ENCODE measurements around the gene THRB. TPM values are rescaled to one million over a fixed set of nuclear protein-coding genes. Genes with fewer than 3 reads are reported as not detected.

The THRB gene
- total RNA-seq, 4 donors from 2014 or later = 19.8 to 25.8 (median 23.4) TPM

- no peak for DNase-seq (ENCODE audit: low spot score in 2 of 2)
- no peak for TF ChIP-seq CTCF (IDR thresholded peaks at IDR 0.05)
- TF ChIP-seq POLR2A (IDR thresholded peaks at IDR 0.05) = no peak
- intact Hi-C loops (cut with DNase I; ENCODE audit: low total_unique reads) = no loop called here
- 86 to 87% methylated on average over 1 of the region's 1 CpG for WGBS, 2 donors
- H3K4me3 ChIP-seq (ENCODE audit: low read depth, poor library complexity, severe bottlenecking) = no peak overlapping the region
These were observed 295.9 kb downstream of the THRB start for GRCh38 chr3:24198728-24199127.

- intact Hi-C loops (cut with DNase I; ENCODE audit: low total_unique reads) = no loop called here
- TF ChIP-seq CTCF (IDR thresholded peaks at IDR 0.05) = no peak
- TF ChIP-seq POLR2A (IDR thresholded peaks at IDR 0.05) = no peak
- H3K4me3 ChIP-seq (ENCODE audit: low read depth, poor library complexity, severe bottlenecking) = no peak overlapping the region
- 94 to 97% methylated on average over 5 of the region's 5 CpGs for WGBS, 2 donors
- no peak for DNase-seq (ENCODE audit: low spot score in 2 of 2)
These were observed 296.8 kb downstream of the THRB start for GRCh38 chr3:24197809-24198208.

- no peak overlapping the region for H3K4me3 ChIP-seq (ENCODE audit: low read depth, poor library complexity, severe bottlenecking)
- DNase-seq (ENCODE audit: low spot score in 2 of 2) = no peak
- intact Hi-C loops (cut with DNase I; ENCODE audit: low total_unique reads) = no loop called here
- TF ChIP-seq CTCF (IDR thresholded peaks at IDR 0.05) (no peak), POLR2A (IDR thresholded peaks at IDR 0.05) (no peak)
These were observed 298.1 kb downstream of the THRB start for GRCh38 chr3:24196526-24196925.

GRCh38 chr3:24195504-24196230 lies 299.0 kb downstream of the THRB start:
- intact Hi-C loops (cut with DNase I; ENCODE audit: low total_unique reads) = no loop called here
- H3K4me3 ChIP-seq (ENCODE audit: low read depth, poor library complexity, severe bottlenecking) = no peak overlapping the region
- no peak for TF ChIP-seq POLR2A (IDR thresholded peaks at IDR 0.05)
- no peak for TF ChIP-seq CTCF (IDR thresholded peaks at IDR 0.05)
- no peak for DNase-seq (ENCODE audit: low spot score in 2 of 2)

GRCh38 chr3:24192469-24193056 lies 302.1 kb downstream of the THRB start:
- 64 to 71% methylated on average over 3 of the region's 3 CpGs for WGBS, 2 donors

More at GRCh38 chr3:24192469-24193056, 302.1 kb downstream of the THRB start:
- intact Hi-C loops (cut with DNase I; ENCODE audit: low total_unique reads) = no loop called here
- no peak for TF ChIP-seq CTCF (IDR thresholded peaks at IDR 0.05)
- no peak for TF ChIP-seq POLR2A (IDR thresholded peaks at IDR 0.05)
- DNase-seq (ENCODE audit: low spot score in 2 of 2) = no peak
- H3K4me3 ChIP-seq (ENCODE audit: low read depth, poor library complexity, severe bottlenecking) = no peak overlapping the region
